Measurements from ENCODE around the gene HCK.

DNA sequence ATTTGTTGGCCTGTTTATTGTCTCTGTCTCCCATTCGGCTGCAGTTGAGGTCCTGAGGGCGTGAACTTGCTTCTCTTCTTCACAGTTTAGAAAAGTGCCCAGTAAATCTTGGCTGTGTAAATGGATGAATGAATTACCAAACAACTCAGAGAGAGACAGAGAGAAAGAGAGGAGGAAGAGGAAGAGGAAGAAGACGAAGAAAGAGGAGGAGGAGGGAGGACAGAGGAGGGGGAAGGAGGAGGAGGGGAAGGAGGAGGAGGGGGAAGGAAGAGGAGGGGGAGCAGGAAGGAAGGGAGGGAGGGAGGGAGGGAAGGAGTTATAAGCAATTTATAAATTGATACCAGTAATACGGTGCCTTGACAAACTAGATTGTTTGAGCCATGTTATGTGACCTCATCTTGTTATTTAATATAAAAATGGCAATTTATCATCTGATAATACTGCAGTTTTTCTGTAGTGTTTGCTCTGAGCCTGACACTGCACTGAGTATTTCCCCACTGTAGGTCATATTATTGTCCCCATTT lies 18.7 kb downstream of the HCK start:
- TF ChIP-seq, protein P1, sequence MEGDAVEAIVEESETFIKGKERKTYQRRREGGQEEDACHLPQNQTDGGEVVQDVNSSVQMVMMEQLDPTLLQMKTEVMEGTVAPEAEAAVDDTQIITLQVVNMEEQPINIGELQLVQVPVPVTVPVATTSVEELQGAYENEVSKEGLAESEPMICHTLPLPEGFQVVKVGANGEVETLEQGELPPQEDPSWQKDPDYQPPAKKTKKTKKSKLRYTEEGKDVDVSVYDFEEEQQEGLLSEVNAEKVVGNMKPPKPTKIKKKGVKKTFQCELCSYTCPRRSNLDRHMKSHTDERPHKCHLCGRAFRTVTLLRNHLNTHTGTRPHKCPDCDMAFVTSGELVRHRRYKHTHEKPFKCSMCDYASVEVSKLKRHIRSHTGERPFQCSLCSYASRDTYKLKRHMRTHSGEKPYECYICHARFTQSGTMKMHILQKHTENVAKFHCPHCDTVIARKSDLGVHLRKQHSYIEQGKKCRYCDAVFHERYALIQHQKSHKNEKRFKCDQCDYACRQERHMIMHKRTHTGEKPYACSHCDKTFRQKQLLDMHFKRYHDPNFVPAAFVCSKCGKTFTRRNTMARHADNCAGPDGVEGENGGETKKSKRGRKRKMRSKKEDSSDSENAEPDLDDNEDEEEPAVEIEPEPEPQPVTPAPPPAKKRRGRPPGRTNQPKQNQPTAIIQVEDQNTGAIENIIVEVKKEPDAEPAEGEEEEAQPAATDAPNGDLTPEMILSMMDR (conservative IDR thresholded peaks at IDR 0.05) = no peak
- TF ChIP-seq ZFX (IDR thresholded peaks at IDR 0.05) = no peak

All from C4-2B (cell line).